GM19023 (cell line): ENCODE data around the gene PPP1R36.
"Not testable (repeated sequence)": the region's sequence is repeated elsewhere in the genome, so short reads cannot be mapped to it uniquely, and the experiment has no call there.

Experiments used
- ATAC-seq: cut with Tn5 transposase; IDR thresholded peaks from one replicate; pipeline ENCODE4 v1.9.1; 2021; ENCODE audit warnings: mild to moderate bottlenecking, moderate library complexity; ENCODE audit not compliant: unreplicated experiment

The PPP1R36 gene

DNA sequence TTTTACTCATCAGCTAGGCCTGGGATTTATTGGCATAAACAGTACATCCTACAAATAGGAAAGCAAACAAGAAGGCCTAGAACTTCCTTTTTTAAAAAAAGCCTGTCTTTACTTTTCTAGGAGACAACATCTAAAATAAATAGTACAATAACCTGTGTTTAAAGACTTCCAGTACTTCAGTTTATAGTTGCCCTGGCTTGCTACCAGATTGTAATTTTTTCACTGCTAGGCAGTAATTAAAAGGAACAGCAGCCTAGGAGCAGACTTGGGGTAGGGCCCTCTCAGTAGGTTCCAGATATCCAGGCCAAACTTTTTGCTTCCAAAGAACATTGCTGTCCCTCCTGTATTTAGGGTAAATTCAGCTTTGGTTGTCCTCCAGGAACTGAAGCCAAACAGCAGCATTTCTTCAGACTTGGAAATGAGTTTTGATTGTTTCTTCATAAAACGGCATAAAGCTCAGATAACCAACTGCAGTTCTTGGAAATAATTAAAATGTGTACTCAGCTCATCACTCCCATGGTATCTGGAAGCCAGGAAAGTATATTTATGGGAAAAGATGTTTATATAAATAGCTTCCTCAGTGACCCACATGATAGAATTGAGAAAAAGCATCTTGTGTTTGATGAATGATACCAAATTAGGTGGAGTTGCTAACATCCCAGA lies 61.7 kb downstream of the PPP1R36 start:
- no peak for ATAC-seq

DNA sequence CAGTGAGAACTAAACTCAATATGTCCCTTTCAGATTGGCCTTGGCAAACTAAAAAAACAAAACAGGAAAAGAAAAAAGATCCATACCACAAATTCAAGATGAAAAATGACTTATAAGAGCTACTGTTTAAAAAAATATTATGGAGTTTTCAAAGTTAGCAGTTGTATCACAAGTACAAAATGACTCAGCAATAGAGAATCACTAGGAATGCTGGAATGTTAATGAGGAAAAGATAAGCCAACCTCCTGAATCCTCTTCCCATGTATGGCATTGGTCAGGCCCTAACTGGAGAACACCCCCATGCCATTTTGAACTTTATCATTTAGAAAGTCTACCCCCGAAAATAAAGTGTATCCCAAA lies 62.2 kb downstream of the PPP1R36 start:
- ATAC-seq = no peak

DNA sequence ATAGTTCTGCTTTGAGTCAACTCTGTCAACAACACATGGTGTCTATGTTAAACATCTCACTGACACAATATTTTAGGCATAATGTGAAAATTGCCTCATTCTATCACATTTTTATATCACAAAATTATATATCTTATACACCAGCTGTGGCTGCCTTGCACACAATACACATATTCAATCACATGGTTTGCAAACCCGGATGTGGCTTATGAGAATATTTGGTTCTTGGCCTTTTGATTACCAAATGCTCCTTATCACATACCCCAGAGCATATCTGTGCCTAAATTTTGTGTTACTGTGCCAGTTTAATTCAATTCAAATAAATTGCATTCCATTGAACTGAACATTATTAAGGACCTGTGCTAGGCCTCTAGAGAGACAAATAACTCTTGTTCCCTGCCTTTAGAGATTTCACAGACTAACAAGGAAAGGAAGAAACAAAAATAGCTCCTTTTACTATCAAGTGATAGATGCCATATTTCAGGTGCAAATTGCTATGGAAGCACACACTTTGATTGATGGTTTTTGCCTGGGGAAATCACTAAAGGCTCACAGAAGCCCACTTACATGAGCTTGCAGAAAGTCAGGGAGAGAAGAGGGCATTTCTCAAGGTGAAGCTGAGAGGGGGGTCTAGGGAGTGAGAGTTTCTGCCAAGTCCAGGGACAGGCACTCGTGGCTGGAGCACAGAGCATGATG lies 63.4 kb downstream of the PPP1R36 start:
- ATAC-seq = no peak

DNA sequence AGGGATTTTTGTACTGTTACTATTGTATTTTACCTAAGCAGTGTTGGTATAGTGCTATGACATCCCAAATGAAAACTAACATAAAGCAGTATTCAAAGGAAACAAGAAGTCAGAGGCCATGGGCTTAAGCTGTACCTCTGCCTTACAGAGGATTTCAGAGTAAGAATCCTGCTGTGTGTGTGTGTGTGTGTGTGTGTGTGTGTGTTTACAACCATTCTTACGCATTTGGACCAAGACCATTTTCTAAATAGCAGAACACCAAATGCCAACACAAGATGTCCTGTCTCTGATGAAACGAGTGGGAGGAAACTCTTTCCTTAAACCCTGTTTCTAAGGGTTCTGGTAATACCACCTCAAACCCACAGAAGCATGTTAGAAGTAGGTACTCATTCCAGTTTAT lies 64.4 kb downstream of the PPP1R36 start:
- no peak for ATAC-seq

DNA sequence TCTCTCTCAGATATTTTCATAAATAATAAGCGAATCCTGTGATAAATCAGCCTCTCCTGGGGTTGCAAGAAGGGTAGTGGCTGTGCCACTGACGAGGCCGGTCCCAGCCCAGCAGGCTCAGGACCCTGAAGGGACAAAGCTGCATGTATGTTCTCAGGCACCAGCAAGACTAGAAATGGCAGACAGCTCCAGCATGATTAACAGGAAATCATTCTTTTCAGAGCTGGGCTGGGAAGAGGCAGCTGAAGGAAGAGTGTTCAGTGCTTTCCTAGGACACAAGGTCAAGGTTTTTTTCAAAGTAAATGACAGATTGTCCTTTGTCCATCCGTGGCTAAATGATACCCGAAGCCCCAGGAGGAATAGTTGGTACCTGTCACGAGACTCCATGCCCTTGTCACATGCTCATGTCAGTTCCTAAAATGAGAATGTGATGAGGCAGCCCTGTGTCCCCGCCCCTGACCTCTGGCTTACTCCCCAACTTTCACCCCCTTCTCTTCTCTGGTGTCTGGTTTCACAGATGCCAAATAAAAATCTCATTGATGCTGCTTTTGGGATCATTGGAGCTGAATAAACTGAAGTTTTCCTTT lies 65.1 kb downstream of the PPP1R36 start:
- ATAC-seq = no peak

DNA sequence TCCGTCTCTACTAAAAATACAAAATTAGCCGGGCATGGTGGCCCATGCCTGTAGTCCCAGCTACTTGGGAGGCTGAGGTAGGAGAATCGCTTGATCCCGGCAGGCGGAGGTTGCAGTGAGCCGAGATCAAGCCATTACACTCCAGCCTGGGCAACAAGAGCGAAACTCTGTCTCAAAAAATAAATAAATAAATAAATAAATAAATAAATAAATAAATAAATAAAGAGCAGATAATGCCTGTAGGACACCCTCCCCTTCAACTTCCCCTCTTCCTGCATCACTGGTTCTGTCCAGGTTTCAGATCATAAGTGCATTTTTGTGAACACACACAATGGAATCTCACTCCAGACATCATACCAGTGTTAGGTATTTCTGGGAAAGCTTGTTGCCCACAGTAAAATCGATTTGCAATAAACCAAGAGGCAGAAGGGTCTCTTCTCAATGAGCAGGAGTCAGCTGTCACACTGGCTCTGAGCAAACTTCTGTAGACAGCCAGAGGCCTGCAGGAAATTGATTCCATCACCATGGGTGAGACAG lies 68.2 kb downstream of the PPP1R36 start:
- ATAC-seq = not testable (repeated sequence)

DNA sequence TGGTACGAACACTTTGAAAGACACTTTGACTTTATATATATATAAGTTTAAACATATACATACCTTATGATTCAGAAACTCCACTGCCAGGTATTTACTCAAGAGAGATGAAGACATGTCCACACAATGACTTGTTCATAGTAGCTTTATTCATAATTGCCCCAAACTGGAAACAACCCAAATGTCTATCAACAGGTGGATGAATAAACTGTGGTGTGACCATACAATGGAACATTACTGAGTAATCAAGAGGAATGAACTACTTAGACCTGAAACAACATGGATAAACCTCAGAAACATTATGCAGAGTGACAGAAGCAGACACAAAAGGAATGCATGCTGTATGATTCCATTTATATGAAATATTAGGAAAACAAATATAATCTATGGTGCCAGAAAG lies 71.1 kb downstream of the PPP1R36 start:
- ATAC-seq = no peak

DNA sequence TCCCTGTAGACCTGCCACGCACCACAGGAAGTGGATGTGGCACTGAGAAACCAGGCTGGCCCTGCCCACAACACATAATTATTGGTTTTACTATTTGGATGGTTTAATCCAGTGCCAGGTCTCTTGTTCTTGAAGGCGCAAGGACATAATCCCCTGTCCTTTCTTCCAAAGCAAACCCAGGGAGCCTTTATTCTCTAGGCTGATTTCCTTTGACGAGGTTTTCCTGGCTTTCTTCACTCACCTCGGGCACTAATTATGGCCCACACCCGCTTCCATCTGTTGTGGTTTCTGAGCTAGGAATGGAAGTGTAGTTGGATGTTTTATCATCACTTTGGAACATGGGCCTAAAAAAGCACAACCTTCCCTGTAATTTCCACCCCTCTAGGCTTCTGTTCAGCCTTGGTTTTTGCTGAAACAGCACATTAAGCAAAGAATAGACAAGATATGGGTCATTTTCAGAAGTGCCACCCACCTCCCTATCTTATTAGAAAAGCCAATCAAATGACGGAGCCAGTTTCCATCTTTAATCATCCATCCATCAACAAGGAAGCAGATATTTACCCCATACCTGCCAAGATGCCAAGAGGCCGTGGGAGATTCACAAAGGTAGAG lies 73.9 kb downstream of the PPP1R36 start:
- ATAC-seq = no peak

DNA sequence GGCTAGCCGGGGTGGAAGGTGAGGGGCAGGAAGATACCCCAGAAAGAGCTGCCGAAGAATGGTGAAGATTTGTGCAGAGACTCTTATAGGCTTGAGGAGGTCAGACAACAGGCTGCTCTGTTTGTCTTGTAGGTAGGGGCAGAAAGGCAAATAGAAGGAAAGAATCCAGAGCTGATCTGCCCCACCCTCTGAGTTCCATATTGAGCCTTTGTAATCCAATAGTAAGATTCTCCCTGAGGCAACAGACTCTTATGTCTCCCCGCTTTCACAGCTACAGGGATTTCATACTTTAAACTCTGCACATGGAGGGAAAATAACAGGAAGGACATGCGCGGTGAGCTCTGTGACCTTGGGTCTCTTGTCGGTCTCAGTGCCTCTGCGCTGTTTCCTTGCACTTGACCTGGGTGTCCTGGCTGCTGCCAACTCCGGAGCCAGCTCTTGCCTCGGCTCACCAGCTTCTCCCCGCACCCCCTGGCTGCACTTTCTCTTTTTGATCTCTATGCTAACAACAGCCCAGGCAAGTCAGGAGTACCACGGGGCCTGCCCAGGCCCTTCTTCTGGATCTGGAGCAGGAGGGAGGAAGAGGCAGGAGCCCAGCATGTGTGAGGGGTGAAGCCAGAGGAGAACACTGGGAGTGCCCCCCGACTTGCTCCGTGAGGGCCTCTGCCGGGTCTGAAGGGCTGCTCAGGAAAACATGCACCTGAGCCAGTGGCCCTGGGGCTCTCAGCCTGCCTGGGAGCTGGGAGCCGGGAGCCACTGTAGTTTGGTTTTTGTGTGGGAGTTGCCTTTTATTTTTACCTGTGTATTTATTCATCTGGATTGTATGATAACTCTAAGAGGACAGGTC lies 75.8 kb downstream of the PPP1R36 start:
- ATAC-seq = no peak

DNA sequence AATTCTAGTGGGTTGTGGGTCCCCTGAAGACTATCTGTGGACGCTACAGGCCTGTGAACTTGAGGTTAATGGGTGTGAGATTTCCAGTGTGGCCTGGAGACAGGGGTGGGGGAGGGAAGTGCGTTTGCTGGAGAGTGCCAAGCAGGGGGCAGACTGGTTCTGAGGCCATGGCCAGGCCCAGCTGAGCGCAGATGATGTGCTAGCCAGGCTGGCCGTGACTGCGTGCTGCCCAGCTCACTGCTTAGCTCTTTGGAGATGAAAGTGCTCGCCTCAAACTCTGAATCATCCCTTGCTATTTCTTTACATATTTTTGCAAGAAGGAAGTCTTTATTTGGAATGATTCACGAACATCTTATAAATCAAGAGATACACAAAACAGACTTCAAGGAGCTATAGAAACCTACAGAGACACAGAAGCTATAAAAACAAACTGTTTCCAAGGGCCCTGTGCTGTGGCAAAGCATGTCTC lies 79.2 kb downstream of the PPP1R36 start:
- ATAC-seq = no peak

DNA sequence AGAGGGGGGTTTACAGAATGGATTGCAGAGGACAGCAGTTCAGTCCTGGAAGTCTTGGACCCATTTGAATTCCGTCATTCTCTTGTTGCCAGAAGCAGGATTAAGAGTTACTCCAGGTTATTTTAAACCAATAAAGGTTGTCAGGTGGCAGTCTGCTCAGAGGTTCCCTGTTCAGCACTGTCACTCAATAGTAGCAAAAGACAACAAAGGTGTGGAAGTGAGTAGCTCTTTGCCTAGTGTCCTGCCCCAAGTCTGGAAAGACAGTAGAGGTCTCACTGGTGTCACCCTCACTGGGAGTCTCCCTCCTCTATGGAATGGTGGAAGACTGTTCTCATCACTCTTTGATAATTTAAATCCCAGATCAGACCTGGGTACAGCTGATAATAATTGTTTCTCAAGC lies 81.0 kb downstream of the PPP1R36 start:
- no peak for ATAC-seq

DNA sequence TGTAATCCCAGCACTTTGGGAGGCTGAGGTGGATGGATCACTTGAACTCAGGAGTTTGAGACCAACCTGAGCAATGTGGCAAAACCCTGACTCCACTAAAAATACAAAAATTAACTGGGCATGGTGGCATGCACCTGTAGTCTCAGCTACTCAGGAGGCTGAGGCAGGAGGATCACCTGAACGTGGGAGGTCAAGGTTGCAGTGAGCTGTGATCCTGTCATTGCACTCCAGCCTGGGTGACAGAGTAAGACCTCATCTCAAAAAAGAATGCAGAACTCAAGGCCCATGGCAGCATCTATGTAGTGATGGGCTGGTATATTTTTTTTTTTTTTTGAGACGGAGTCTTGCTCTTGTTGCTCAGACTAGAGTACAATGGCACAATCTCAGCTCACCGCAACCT lies 81.5 kb downstream of the PPP1R36 start:
- ATAC-seq = not testable (repeated sequence)

DNA sequence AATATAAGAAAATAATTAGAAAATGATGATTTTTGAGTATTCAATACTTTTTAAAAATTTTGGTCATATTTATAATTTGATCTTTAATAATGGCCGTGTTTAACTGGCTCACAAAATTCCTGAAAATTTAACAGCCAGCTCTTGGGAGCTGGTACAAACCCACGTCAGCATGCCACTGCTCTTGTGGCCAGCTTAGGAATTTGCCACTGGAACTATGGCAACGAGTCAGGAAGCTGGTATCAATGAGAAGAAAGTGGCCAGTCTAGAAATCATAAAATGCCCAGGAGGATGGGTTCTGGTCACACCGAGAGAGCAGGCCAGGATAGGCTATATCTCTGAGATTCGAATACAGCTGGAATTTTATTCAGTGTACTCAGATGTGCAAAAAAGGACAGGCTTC lies 82.3 kb downstream of the PPP1R36 start:
- ATAC-seq = no peak

DNA sequence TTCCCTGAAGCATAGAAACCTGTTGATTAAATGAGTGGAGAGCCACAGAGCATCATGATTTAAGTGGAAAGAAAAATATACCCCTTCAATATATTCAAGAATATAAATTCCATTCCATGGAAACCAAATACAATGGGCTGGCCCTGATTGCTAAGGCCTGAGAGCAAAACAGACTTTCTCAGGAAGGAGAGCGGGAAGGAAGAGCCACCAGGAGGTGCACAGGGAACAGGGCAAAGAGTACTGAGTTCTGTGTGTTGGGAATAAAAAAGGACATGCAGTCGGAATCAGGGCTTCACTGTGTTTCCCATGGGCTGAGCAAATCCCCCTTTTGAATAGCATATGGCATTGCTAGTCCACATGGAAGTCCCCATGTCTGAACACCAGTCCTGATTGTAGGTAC lies 84.8 kb downstream of the PPP1R36 start:
- ATAC-seq = no peak

DNA sequence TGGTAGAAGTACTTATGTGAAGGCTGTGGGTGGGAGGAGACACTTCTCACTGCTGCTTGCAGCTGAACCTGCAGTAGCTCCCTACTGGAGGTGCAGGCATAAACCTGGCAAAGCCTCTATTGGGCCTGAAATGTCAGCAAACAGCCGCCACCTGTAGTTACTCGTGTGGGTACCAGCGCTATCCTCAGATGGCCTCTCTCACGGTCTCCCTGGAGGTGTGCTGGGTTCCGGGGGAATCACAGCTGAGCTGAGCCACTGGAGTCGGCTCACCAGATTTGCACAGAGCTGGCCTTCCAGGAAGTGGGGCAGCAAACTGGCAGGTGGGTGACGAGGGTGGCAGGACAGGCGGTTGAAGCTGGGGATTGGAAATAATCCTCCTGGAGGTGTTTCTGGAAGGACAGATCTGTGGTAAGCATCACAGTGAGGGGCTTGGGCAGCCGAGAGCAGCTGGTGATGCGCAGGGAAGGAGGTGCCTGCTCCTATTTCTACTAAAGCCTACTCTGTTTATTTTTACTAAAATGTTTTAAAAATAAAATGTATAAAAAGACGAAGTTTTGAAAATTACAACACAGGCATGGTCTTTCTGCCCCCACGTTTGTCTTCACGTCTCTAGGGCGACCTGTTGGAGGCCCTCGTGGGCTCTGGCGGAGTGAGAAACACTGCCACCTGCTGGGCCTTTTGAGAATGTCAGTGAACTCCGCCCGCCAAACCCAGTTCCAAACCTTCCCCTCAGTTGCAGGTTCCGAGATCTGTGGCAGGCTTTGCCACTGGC lies 86.6 kb downstream of the PPP1R36 start:
- ATAC-seq = peak; percentile 81

DNA sequence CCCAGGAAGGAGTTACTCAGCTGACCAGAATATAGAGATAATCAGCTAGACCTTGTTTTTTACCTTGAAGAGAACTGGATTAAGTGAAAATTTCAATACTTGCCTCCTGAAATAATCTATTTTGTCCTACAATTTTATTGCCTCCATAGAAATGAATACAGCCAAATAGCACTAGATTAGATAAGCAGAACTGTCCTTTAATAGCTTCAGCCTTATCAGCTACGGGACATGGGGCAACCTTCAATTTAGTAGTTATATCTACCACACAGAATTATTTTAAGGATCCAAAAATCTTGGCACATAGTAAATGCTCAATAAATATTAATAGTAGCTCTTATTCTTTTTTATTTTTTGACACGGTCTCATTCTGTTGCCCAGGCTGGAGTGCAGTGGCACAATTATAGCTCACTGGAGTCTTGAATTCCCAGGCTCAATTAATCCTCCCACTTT lies 87.2 kb downstream of the PPP1R36 start:
- ATAC-seq = no peak

DNA sequence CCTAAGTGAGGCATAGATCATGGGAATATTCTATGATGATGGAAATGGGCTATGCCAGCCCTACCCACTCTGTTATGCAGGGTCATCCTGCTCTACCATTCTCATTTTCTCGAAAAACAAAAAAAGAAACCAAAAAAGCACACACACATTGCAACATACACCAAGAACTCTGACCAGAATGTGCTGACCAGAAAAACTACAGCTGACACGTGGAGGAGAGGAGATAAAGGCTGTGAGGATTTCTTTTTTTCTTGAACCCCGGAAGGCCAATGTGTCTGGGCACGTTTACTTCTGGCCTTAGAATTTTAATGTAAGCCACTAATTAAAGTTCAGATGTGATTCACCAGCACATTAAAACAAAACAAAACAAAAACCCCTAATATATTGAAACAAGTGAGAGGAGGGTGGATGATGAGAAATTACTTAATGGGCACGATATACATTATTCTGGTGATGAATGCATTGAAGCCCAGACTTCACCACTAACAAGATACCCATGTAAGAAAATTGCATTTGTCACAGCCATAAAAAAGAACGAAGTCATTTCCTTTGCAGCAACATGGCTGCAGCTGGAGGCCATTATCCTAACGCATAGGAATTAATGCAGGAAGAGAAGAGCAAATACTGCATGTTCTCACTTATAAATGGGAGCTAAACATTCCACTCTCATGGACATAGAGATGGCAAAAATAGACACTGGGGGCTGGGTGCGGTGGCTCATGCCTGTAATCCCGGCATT lies 88.1 kb downstream of the PPP1R36 start:
- no peak for ATAC-seq

DNA sequence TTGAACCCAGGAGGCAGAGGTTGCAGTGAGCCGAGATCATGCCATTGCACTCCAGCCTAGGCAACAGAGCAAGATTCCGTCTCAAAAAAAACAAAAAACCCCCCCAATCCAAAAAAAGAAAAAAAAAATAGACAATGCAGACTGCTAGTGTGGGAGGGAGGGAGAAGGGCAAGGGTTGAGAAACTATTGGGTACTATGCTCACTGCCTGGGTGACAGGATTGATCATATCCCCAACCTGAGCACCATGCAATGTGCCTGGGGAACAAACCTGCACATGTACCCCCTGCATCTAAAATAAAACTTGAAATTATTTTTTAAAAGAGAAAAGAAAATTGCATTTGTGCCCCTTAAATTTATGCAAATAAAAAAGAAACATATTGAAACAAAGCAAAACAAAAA lies 88.9 kb downstream of the PPP1R36 start:
- no peak for ATAC-seq
